HG02798 (cell line): ENCODE measurements around the gene BEND5.

ENCODE experiments used
- ATAC-seq: cut with Tn5 transposase; IDR thresholded peaks from one replicate; pipeline ENCODE4 v1.9.1; 2021; ENCODE audit warnings: mild to moderate bottlenecking; ENCODE audit not compliant: unreplicated experiment, poor library complexity

The BEND5 gene

DNA sequence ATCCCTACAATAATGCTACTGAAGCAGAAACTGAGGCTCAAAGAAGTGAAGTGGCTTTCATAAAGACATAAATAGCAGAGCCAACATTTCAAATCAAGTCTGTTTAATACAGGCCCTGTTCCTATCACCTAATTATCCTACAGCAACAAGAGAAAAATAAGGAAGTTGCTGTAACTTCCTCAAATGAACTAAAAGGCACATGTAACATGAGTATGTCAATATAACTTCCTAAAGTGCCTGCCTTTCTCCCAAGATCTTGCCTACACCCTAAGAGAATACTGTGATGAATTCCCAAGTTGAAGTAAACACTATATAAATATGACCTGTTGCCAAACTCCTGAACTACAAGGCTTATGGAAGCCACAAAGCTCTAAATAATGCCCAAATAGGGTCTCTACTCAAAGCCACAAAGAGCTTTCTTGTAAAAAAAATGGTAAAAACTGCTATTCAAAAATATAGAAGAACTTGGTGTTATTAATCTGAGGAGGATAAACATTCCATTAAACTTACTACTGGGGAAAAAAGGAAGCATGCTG lies 8.6 kb downstream of the BEND5 start:
- ATAC-seq: no peak

GRCh38 chr1:48765335-48765734 lies 11.4 kb downstream of the BEND5 start:
- no peak for ATAC-seq

DNA sequence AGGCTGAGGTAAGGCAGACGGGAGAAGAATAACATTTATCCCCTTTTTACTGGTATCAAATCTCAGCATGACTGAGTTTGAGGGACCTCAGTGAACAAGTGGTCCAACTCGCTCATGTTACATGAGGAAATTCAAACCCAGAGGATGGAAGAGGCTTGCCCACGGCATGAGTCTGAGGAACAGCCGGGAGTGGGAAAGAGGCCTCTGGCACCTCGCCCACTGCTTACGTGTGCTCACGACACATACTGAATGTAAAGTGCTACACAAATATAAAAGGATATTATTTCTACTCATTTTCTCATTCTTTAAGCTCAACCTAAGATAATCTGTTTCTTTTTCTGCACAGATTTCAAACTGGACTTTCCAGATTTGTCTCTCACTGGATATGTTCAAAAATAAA lies 14.7 kb downstream of the BEND5 start:
- ATAC-seq: no peak

DNA sequence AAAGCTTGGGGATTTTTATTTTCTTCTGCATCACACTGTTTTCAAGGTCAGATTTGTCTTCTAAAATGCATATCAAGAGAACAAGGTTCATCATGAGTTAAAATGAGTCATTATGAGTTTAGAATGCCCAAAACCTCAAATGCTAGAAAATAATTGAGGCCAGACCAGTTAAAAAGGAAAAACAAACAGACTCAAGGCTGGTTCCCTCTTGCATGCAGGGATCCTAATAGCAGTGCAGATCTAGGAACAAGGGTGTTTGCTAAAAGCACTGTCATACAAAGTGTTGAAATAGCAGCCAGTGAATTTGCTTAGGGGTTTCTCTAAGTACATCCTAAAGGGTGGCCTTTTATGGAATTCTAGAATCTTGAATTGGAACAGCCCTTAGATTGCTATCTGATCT lies 15.3 kb downstream of the BEND5 start:
- no peak for ATAC-seq

- no peak for ATAC-seq
Observed at GRCh38 chr1:48760857-48761256, 15.8 kb downstream of the BEND5 start.

- no peak for ATAC-seq
Observed at GRCh38 chr1:48758976-48759375, 17.7 kb downstream of the BEND5 start.

DNA sequence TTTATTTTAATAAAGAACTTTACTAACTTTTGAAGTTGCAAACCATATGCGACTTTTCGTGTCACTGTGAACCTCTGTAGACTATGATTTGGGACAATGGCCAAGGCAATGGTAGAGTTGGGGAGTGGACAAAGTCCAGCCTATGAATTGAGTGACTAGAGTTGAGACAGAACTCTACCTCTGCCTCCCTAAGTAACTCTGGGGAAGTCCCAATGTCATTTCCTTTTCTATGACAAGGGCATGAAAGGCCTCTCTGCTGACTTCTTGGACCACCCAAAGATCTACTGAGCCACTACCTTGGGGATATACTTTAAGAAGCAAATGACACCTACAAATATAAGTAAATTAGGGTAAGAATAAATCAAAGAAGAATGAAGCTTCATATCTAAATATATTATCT lies 19.3 kb downstream of the BEND5 start:
- no peak for ATAC-seq

DNA sequence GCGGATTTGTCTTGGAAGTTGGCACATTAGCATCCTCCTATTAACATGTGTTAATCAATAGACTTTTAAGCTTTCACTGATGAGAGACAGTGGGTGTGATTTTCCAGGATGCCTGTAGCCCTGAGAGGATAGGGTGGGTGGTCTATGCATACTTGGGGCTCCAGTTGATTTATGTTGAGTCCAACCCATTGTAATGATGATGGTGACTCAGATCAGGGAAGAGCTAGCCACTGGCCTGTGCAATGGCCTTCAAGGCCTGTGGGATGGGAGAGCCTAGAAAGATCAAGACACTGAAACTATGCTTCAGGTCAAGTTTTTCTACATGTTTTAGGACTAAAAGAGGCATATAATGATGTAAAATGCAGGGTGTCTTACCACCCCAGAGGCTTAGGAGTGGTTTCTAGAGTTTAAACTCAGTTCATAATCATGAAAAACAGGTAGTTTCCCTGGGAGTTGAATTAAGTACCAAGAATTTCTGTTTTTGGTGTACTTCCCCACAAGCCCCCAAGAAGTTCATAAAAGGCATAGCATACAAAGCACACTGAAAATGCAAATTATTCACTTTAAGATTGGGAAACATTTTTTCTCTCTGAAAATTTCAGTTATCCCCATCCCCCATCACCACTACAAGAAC lies 19.9 kb downstream of the BEND5 start:
- no peak for ATAC-seq

GRCh38 chr1:48753293-48753692 lies 23.4 kb downstream of the BEND5 start:
- ATAC-seq: no peak

DNA sequence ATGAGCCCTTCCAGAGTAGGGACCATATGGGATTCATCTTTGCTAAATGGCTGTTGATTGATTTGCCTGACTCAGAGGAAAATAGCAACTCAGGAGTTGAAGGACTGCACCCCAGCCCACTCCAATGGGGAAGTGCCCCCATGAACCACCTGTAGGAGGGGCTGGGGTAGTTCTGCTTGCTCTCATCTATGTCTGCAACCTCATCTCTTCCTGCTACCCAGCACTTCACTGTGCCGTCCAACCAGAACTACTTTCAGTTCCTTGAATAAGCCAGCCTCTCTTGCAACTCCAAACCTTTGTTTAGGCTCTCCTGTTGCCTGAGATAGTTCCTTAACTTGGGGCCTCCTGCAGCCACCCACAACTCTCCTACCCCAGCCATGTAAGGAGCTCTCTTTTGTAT lies 26.6 kb downstream of the BEND5 start:
- ATAC-seq: peak; percentile 60

- no peak for ATAC-seq
Observed at GRCh38 chr1:48749068-48749467, 27.6 kb downstream of the BEND5 start.

DNA sequence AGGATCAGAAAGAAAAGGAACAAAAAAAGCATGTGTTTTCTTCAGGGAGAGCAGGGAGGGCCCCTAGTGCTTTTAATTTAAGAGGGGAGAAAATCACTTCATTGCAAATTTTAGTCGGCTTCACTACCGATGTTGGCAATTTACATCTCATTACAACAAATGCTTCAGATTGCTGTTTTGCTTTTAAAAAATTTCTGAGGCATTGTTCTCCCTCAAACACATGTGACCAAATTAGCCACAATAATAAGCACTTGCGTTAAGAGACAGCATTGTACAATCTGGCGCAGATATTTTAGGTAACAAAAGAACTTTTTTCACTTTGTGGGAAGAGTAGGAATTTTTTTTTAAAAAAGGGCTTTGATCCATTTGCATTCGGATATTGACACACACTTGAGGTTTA lies 29.8 kb downstream of the BEND5 start:
- no peak for ATAC-seq

DNA sequence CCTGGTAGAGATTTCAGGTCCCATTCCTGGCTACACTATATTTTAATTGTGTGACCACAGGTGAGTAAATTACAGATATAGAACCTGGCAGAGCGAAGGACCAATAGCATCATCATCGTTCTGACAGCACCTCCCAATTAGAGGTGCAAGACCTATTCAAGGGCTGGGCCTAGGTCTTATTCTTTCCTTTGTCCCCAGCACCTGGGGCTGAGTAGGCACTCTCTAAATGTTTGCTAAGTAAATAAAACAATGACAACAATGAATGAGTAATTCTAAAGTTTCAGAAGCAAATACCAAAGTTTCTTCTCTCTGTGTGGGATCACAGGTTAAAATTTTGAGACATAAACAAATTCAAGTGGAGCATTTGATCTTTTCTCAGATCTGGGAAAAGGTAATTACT lies 32.7 kb downstream of the BEND5 start:
- ATAC-seq: no peak

- ATAC-seq: no peak
Observed at GRCh38 chr1:48743480-48743879, 33.2 kb downstream of the BEND5 start.

GRCh38 chr1:48741380-48741779 lies 35.3 kb downstream of the BEND5 start:
- ATAC-seq: no peak

DNA sequence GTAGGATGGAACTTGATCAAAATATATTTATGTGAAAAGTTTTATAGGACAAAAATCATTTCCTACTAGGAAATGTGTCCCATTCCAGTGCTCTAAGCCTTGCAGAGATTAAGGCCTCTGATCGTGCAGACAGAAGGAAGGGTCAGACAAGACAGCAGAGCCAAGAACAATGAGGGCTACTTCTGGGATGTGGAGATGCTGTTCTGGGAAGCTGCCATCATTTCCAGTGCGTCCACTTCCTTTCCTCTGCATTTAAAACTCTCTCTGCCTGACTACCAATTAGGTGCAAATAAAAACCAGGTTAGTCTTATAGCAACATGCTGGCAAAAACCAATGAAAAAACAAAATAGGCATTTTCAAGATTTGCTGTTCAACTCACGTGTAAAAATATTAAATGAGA lies 36.1 kb downstream of the BEND5 start:
- ATAC-seq: no peak

DNA sequence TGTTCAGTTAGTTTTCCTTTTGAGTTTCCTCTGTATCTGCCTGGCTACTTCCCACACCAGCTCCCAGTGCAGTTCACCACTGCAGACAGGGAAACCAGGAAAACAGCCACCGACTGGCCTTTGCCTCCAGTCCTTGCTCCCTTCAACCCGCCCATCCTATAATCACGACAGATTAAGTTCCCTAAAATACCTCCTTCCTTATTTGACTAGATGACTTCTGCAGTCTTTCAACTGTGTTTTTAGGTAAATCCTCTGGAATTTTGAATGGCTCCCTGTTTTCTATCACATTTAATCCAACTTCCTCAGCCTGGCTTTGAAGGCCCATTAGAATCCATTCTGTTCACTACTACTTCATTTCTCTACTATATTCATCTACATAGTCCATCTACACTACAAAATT lies 37.6 kb downstream of the BEND5 start:
- no peak for ATAC-seq

GRCh38 chr1:48738356-48738755 lies 38.3 kb downstream of the BEND5 start:
- ATAC-seq: no peak

DNA sequence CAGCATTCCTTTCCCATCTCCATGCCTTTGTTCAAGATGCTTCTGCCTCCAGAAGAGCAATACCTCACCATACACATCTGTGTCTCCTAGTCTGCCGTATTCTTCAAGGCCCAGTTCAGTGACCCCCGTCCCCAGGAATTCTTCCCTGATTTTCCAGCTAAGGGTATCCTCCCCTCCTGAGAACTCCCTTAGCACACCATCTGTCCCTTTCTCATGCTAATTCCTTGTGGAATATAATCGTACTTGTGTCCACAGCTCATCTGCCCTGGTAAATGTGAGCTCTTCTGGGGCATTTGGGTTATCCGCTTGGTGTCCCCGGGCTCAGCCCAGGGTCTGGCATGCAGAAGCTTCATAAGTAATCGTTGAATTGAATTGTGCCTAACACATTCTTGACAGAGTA lies 40.9 kb downstream of the BEND5 start:
- ATAC-seq: no peak

DNA sequence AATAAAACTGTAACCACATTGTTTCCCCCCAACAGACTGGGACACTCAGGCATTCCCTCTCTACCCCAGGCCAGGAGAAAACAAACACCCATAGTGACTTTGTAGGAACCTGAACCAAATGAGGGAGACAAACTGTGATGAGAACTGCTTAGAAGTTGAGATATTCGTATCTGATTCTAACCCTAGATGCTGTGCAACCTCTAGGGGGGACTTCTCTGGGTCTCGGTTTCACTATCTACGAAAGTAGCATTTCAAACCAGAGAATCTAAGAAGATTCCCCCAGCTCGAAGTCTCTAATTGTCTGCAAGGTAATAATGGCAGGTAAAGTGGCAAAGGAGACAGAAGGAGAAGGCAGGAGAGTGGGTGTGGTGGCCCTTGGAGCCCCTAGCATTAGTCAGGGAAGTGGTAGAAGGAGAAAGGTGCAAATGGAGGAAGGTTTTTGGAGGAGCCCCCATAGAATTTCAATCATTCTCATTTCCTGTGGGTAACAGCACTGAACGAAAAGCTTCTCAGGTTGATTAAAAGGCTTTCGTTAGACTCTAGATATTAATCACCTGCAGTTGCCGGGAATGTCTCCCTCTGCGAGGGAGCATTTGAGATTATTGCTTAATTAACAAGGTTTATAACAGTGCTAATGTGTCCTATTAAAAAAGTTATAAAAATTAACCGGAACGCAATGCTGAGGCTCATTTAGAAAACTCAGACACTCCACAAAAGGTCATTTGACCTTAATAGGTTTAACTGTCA lies 46.4 kb downstream of the BEND5 start:
- peak; percentile 79 for ATAC-seq

DNA sequence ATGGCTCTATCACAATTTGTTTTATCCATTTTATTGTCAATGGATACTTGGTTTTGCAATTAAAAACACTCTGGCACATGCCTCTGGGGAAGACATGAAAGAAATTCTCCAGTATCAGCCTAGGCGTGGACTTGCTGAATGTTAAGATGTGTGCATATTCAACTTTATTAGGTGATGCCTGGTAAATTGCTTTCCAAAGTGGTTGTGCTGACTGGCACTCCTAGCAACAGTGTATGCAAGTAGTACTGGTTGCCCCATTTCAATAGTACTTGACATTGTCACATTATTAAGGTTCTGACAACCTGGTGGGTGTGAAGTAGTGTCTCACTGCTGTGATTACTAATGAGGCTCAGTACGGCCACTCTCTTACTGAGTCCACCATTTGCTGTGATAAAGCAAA lies 48.1 kb downstream of the BEND5 start:
- ATAC-seq: no peak
